Muscle layer of colon (tissue), 2 donors: ENCODE results near the gene METTL16.
A peak's percentile ranks its signal among the peaks of the same experiment; 100 is the strongest.
"Not testable (repeated sequence)": the region's sequence is repeated elsewhere in the genome, so short reads cannot be mapped to it uniquely, and the experiment has no call there.

ENCODE experiments used
- H3K27ac ChIP-seq: one replicate; pipeline ENCODE4 v1.7.0; 2013; ENCODE audit warnings: low read depth, mild to moderate bottlenecking, low read length, moderate library complexity
- H3K27me3 ChIP-seq, 2 donors: one replicate each; pipeline ENCODE4 v1.7.0; 2013; ENCODE audit warnings: low read length in 2 of 2, mild to moderate bottlenecking in 2 of 2; ENCODE audit not compliant: insufficient read depth in 2 of 2, control insufficient read depth in 1 of 2
- H3K36me3 ChIP-seq: one replicate; pipeline ENCODE4 v1.7.0; 2013; ENCODE audit warnings: mild to moderate bottlenecking, low read length; ENCODE audit not compliant: insufficient read depth
- H3K4me1 ChIP-seq: one replicate; pipeline ENCODE4 v1.7.0; 2013; ENCODE audit warnings: mild to moderate bottlenecking, low read length; ENCODE audit not compliant: insufficient read depth
- H3K4me3 ChIP-seq, 2 donors: one replicate each; pipeline ENCODE4 v1.7.0; 2013; ENCODE audit warnings: low read length in 2 of 2, low read depth in 1 of 2, mild to moderate bottlenecking in 1 of 2, moderate library complexity in 1 of 2
- H3K9ac ChIP-seq: one replicate; pipeline ENCODE4 v1.7.0; 2013; ENCODE audit warnings: low read length
- H3K9me3 ChIP-seq: one replicate; pipeline ENCODE4 v1.7.0; 2013; ENCODE audit warnings: mild to moderate bottlenecking, low read length
- donor health status: abdominal sarcoma.
- donor health status: Adenocarcinoma of cecum.

METTL16 gene

GRCh38 chr17:2500446-2500845 lies 11.2 kb downstream of the METTL16 start:
- peaks cover 3% of the 10 kb centered on the region for H3K36me3 ChIP-seq
- no peaks in the 10 kb centered on the region for H3K9me3 ChIP-seq
- no peak overlapping the region for H3K27ac ChIP-seq
- H3K4me3 ChIP-seq = no peak overlapping the region
- no peaks in the 10 kb centered on the region for H3K27me3 ChIP-seq
- H3K4me1 ChIP-seq = no peaks in the 10 kb centered on the region
- H3K9ac ChIP-seq = no peak overlapping the region

- H3K4me3 ChIP-seq, H3K9me3 ChIP-seq, H3K27ac ChIP-seq, H3K27me3 ChIP-seq, H3K36me3 ChIP-seq, H3K9ac ChIP-seq: not testable (repeated sequence)
- H3K4me1 ChIP-seq = peaks cover 24% of the 10 kb centered on the region
Measured at GRCh38 chr17:2489286-2489685, 22.4 kb downstream of the METTL16 start.

GRCh38 chr17:2487306-2487705 lies 24.4 kb downstream of the METTL16 start:
- Histone ChIP-seq H3K9me3 (no peaks in the 10 kb centered on the region), H3K4me1 (peaks cover 24% of the 10 kb centered on the region), H3K4me3 (no peak overlapping the region), H3K36me3 (no peaks in the 10 kb centered on the region), H3K27ac (no peak overlapping the region), H3K9ac (no peak overlapping the region), H3K27me3 (no peaks in the 10 kb centered on the region)

- not testable (repeated sequence) for H3K27me3 ChIP-seq, H3K4me3 ChIP-seq, H3K36me3 ChIP-seq, H3K27ac ChIP-seq, H3K9ac ChIP-seq, H3K9me3 ChIP-seq
- peaks cover 24% of the 10 kb centered on the region for H3K4me1 ChIP-seq
Measured at GRCh38 chr17:2486709-2487108, 25.0 kb downstream of the METTL16 start.

- no peak overlapping the region for H3K4me3 ChIP-seq
- H3K27me3 ChIP-seq = no peaks in the 10 kb centered on the region
- no peaks in the 10 kb centered on the region for H3K9me3 ChIP-seq
- no peak overlapping the region for H3K9ac ChIP-seq
- H3K27ac ChIP-seq = no peak overlapping the region
- peaks cover 20% of the 10 kb centered on the region for H3K4me1 ChIP-seq
- H3K36me3 ChIP-seq = no peaks in the 10 kb centered on the region
Measured at GRCh38 chr17:2485970-2486369, 25.7 kb downstream of the METTL16 start.

GRCh38 chr17:2485543-2485942 lies 26.1 kb downstream of the METTL16 start:
- no peaks in the 10 kb centered on the region for H3K36me3 ChIP-seq
- H3K27me3 ChIP-seq = no peaks in the 10 kb centered on the region
- no peak overlapping the region for H3K4me3 ChIP-seq
- H3K9ac ChIP-seq = no peak overlapping the region
- H3K27ac ChIP-seq = no peak overlapping the region
- peaks cover 18% of the 10 kb centered on the region for H3K4me1 ChIP-seq
- H3K9me3 ChIP-seq = no peaks in the 10 kb centered on the region

- Histone ChIP-seq H3K4me3 (no peak overlapping the region), H3K36me3 (no peaks in the 10 kb centered on the region), H3K9ac (no peak overlapping the region), H3K9me3 (no peaks in the 10 kb centered on the region), H3K4me1 (peaks cover 11% of the 10 kb centered on the region), H3K27me3 (no peaks in the 10 kb centered on the region), H3K27ac (peak overlapping the region; percentile 37)
Measured at GRCh38 chr17:2484876-2485275, 26.8 kb downstream of the METTL16 start.

GRCh38 chr17:2483084-2483483 lies 28.6 kb downstream of the METTL16 start:
- Histone ChIP-seq H3K27ac (no peak overlapping the region), H3K9me3 (no peaks in the 10 kb centered on the region), H3K27me3 (no peaks in the 10 kb centered on the region), H3K4me1 (peaks cover 9% of the 10 kb centered on the region), H3K36me3 (peaks cover under 1% of the 10 kb centered on the region), H3K9ac (no peak overlapping the region), H3K4me3 (no peak overlapping the region)

GRCh38 chr17:2482218-2482617 lies 29.5 kb downstream of the METTL16 start:
- H3K4me1 ChIP-seq = peaks cover 9% of the 10 kb centered on the region
- H3K4me3 ChIP-seq = no peak overlapping the region
- H3K9me3 ChIP-seq = no peaks in the 10 kb centered on the region
- no peak overlapping the region for H3K9ac ChIP-seq
- H3K36me3 ChIP-seq = peaks cover 8% of the 10 kb centered on the region
- H3K27ac ChIP-seq = no peak overlapping the region
- no peaks in the 10 kb centered on the region for H3K27me3 ChIP-seq

- Histone ChIP-seq H3K9me3 (no peaks in the 10 kb centered on the region), H3K27me3 (no peaks in the 10 kb centered on the region), H3K27ac (no peak overlapping the region), H3K9ac (no peak overlapping the region), H3K4me1 (peaks cover 9% of the 10 kb centered on the region), H3K4me3 (no peak overlapping the region), H3K36me3 (peaks cover 10% of the 10 kb centered on the region)
Measured at GRCh38 chr17:2481760-2482159, 29.9 kb downstream of the METTL16 start.

- no peaks in the 10 kb centered on the region for H3K4me1 ChIP-seq
- no peaks in the 10 kb centered on the region for H3K27me3 ChIP-seq
- no peak overlapping the region for H3K4me3 ChIP-seq
- no peaks in the 10 kb centered on the region for H3K9me3 ChIP-seq
- peaks cover 26% of the 10 kb centered on the region for H3K36me3 ChIP-seq
- H3K9ac ChIP-seq = no peak overlapping the region
- H3K27ac ChIP-seq = no peak overlapping the region
Measured at GRCh38 chr17:2478458-2478857, 33.2 kb downstream of the METTL16 start.

- H3K4me1 ChIP-seq = no peaks in the 10 kb centered on the region
- no peak overlapping the region for H3K4me3 ChIP-seq
- no peaks in the 10 kb centered on the region for H3K9me3 ChIP-seq
- no peak overlapping the region for H3K9ac ChIP-seq
- peaks cover 37% of the 10 kb centered on the region for H3K36me3 ChIP-seq
- H3K27me3 ChIP-seq = no peaks in the 10 kb centered on the region
- no peak overlapping the region for H3K27ac ChIP-seq
Measured at GRCh38 chr17:2475056-2475455, 36.6 kb downstream of the METTL16 start.
